Measurements from ENCODE around the gene PTCD1. TPM values are rescaled to one million over a fixed set of nuclear protein-coding genes. Genes with fewer than 3 reads are reported as not detected.
A peak's percentile ranks its signal among the peaks of the same experiment; 100 is the strongest.

Gene PTCD1
- total and polyA plus RNA-seq, 7 experiments from 2014 or later = 3.7 to 10.8 (median 4.3) TPM

DNA sequence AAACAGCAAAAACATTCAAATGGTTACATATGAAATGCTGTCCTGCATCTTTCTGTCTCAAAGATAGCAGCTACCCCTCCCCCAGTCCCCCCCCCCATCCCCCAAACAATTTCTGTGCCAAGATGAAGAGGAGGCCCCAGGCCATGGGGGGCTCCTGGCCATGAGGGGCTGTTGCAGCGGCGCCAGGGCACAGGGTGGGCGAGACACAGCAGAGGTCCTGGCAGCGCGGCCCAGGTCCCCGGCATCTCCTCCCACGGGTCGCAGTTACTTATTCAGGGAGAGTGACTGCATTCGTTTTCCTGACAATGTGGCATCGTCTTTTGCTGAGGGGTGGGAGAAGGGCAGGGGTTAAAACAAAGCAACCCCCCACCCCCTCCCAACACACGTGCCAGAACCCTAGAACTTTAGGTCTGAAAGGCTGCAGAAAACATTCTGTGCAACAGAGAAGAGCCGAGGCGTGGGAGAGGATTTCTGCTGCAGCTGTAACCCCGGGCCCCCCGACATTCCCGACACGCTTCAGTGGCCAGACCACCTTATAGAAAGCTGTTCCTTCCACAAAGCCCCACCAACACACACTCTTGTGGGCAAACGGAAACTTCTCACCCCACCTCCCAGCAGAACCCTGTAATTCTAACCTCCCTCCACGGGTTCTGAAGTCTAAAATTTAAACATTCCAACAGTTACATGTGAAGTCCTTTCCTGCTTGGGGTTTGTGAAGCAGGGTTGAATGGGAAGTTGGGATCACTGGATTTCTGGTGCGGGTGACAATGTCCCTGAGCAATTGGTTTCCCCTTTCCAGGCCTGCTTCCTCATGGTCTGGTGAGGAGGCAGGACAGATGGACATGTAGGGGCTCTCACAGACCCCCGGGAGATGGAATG, 41.9 kb downstream of the PTCD1 start:
- peaks cover 0 to 20% (median 13%) of the 10 kb centered on the region in 5 donors for H3K36me3 Mint-ChIP-seq
- ATAC-seq = no peak

DNA sequence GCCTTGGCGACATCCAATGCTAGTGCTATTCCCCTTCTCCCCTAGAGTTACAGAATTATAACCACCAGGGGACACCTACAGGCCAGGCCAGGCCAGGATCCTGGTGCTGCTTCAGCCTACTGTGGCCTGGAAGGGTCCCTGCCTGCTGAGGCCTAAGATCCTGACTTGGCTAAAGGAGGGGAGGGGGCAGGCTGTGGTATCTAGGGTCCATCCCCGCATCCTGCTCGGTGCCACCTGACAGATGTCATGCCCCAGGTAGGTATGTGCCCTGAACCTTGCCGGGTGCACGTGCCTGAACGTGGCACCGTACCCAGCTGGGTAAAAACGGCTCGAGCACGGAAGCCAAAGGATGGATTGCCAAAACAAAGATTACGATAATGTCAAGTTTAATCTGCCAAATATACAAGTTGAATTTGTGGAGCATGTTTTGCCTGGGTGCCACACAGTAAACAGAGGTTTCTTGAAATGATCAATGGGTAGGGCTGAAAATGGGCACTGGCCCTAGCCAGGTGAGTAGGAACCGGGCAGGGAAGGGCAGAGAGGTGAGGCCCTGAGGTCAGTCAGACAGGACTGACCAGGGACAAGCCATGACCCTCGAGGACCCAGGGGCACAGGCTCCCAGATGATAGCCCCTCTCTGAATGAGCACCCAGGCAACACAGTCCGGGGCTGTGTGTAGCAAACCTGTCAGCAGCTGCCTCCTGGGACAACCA, 42.8 kb downstream of the PTCD1 start:
- Mint-ChIP-seq H3K36me3 (peaks cover 0 to 19% (median 7%) of the 10 kb centered on the region in 5 donors), H3K4me3 (no peak overlapping the region), H3K4me1 (peaks cover 18 to 36% (median 23%) of the 10 kb centered on the region in 7 donors), H3K9me3 (peaks cover 0 to 2% (median 0%) of the 10 kb centered on the region in 11 donors), H3K27me3 (no peaks in the 10 kb centered on the region), H3K27ac (peak overlapping the region in 6 of 9 donors; percentile 24 to 82 (median 36))
- CTCF ChIA-PET = no interaction called here
- no peak for ATAC-seq
- no peak overlapping the region for H3K4me3 ChIP-seq (ENCODE audit: low read length)
- DNase-seq = no peak
- POLR2A ChIA-PET = interaction anchor here (1.1 kb wide), 1 partner anchor 13 kb away, joined by 3 read pairs; the partner anchor contains the start of genes BUD31 and PDAP1
- peaks cover 4 to 9% of the 10 kb centered on the region in 2 donors for H3K4me1 ChIP-seq (ENCODE audit: control insufficient read depth in 2 of 2, insufficient read depth in 2 of 2, low read length in 2 of 2)
- H3K9me3 ChIP-seq (ENCODE audit: control insufficient read depth in 2 of 3, low read length in 3 of 3) = no peaks in the 10 kb centered on the region
- peaks cover 15 to 91% (median 35%) of the 10 kb centered on the region in 3 experiments for H3K36me3 ChIP-seq (ENCODE audit: control insufficient read depth in 2 of 3, insufficient read depth in 3 of 3, low read length in 3 of 3)
- intact Hi-C loops (cut with micrococcal nuclease) = no loop called here
- peak overlapping the region; percentile 25 for H3K27ac ChIP-seq (ENCODE audit: low read depth, low read length)
- H3K27me3 ChIP-seq (ENCODE audit: control insufficient read depth in 2 of 2, insufficient read depth in 2 of 2, low read length in 2 of 2) = no peaks in the 10 kb centered on the region

More for the DNA sequence above, 41.9 kb downstream of the PTCD1 start:
- H3K9me3 Mint-ChIP-seq = peaks cover 0 to 2% (median 0%) of the 10 kb centered on the region in 11 donors
- no peak overlapping the region for H3K27ac ChIP-seq (ENCODE audit: low read depth, low read length)
- H3K4me1 ChIP-seq (ENCODE audit: control insufficient read depth in 2 of 2, insufficient read depth in 2 of 2, low read length in 2 of 2) = peaks cover 4 to 9% of the 10 kb centered on the region in 2 donors
- H3K4me1 Mint-ChIP-seq = peaks cover 22 to 36% (median 23%) of the 10 kb centered on the region in 7 donors
- H3K4me3 Mint-ChIP-seq = no peak overlapping the region
- ChIA-PET POLR2A (interaction anchor here (1.1 kb wide), 1 partner anchor 12 kb away, joined by 3 read pairs; the partner anchor contains the start of genes BUD31 and PDAP1), CTCF (no interaction called here)
- intact Hi-C loops (cut with micrococcal nuclease) = no loop called here
- no peaks in the 10 kb centered on the region for H3K27me3 Mint-ChIP-seq
- H3K9me3 ChIP-seq (ENCODE audit: control insufficient read depth in 2 of 3, low read length in 3 of 3) = no peaks in the 10 kb centered on the region
- H3K36me3 ChIP-seq (ENCODE audit: control insufficient read depth in 2 of 3, insufficient read depth in 3 of 3, low read length in 3 of 3) = peaks cover 7 to 89% (median 32%) of the 10 kb centered on the region in 3 experiments
- no peaks in the 10 kb centered on the region for H3K27me3 ChIP-seq (ENCODE audit: control insufficient read depth in 2 of 2, insufficient read depth in 2 of 2, low read length in 2 of 2)
- H3K27ac Mint-ChIP-seq = peak overlapping the region in 4 of 9 donors; percentile 13 to 76 (median 50)
- H3K4me3 ChIP-seq (ENCODE audit: low read length) = no peak overlapping the region
- no peak for DNase-seq

DNA sequence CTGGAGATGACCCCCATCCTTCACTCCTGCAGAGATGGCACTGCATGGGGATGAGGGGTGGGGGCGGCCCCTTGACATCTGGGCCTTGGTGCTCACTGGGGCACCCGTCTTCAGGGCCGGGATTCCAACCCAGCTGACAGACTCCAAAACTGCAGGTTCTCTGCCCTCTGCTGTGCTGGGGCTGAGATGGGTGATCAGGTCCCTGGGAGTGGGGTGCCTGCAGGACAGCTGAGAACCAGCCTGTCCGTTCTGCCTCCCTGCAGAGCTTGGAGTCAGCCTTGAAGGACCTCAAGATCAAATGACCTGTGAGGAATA, 44.5 kb downstream of the PTCD1 start:
- POLR2A ChIA-PET = interaction anchor here (0.7 to 4.9 kb wide), 7 partner anchors 9 to 72 kb away, joined by 4 to 55 read pairs (median 15); partner anchors contain the start of genes ARPC1B, BUD31, CPSF4 and PDAP1
- Mint-ChIP-seq H3K4me1 (peaks cover 17 to 36% (median 23%) of the 10 kb centered on the region in 7 donors), H3K4me3 (peak overlapping the region in 4 of 10 donors; percentile 82 to 91 (median 84)), H3K36me3 (peaks cover 0 to 22% (median 5%) of the 10 kb centered on the region in 5 donors), H3K27ac (peak overlapping the region in 7 of 9 donors; percentile 57 to 97 (median 89)), H3K9me3 (peaks cover 0 to 2% (median 0%) of the 10 kb centered on the region in 11 donors), H3K27me3 (no peaks in the 10 kb centered on the region)
- no peaks in the 10 kb centered on the region for H3K9me3 ChIP-seq (ENCODE audit: control insufficient read depth in 2 of 3, low read length in 3 of 3)
- no peak overlapping the region for H3K4me3 ChIP-seq (ENCODE audit: low read length)
- peak overlapping the region; percentile 85 for H3K27ac ChIP-seq (ENCODE audit: low read depth, low read length)
- intact Hi-C loops (cut with micrococcal nuclease) = no loop called here
- no peaks in the 10 kb centered on the region for H3K27me3 ChIP-seq (ENCODE audit: control insufficient read depth in 2 of 2, insufficient read depth in 2 of 2, low read length in 2 of 2)
- peaks cover 22 to 91% (median 41%) of the 10 kb centered on the region in 3 experiments for H3K36me3 ChIP-seq (ENCODE audit: control insufficient read depth in 2 of 3, insufficient read depth in 3 of 3, low read length in 3 of 3)
- ATAC-seq (no peak), DNase-seq (no peak)
- H3K4me1 ChIP-seq (ENCODE audit: control insufficient read depth in 2 of 2, insufficient read depth in 2 of 2, low read length in 2 of 2) = peaks cover 4 to 9% of the 10 kb centered on the region in 2 donors
- CTCF ChIA-PET = interaction anchor here (1.5 to 1.6 kb wide), 2 partner anchors 27 to 32 kb away, joined by 4 to 8 read pairs; no protein-coding TSS in a partner anchor

DNA sequence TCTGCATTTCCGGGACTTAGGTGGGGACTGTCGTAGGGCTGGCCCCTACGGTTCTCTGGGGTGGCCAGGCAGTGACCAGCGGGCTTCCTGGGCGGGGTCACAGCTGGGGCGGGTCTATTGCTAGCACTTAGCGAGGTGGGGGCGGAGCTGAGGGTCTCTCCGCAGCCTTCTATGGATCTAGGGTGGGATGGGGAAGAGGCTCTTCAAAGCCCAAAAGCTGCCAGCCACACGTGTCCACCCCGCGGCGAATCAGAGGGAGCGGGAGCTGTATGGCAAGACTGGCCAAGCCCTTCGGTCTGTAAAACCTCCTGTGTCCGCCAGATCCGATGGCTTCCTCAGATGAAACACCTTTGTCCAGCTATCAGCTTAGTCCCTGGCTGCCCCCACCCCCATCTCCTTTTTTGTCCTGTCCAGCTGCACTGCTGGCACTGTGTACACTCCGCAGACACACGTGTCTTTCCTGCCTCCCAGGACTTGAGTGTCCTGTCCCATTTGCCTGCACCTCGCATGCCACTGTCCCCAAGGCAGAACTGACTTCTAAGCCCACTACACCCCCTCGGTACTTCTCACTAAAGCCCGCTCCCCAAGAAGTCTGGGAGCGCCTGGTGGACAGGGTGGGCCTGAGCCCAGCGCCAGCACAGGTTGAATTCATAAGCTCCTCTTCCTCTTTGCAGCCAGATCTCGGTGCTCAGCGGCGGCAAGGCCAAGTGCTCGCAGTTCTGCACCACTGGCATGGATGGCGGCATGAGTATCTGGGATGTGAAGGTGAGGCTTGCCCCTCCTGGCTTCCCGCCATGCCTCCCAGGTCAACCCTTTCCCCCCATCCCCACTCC, 45.0 kb downstream of the PTCD1 start:
- Mint-ChIP-seq H3K4me1 (peaks cover 17 to 31% (median 19%) of the 10 kb centered on the region in 7 donors), H3K9me3 (peaks cover 0 to 2% (median 0%) of the 10 kb centered on the region in 11 donors), H3K27ac (peak overlapping the region; percentile 85 to 97 (median 95)), H3K27me3 (no peaks in the 10 kb centered on the region), H3K36me3 (peaks cover 0 to 22% (median 5%) of the 10 kb centered on the region in 5 donors), H3K4me3 (peak overlapping the region; percentile 74 to 91 (median 84))
- peaks cover 22 to 87% (median 41%) of the 10 kb centered on the region in 3 experiments for H3K36me3 ChIP-seq (ENCODE audit: control insufficient read depth in 2 of 3, insufficient read depth in 3 of 3, low read length in 3 of 3)
- ATAC-seq (no peak), DNase-seq (no peak)
- intact Hi-C loops (cut with micrococcal nuclease) = loop anchor here (1.0 to 2.0 kb wide), 4 partner anchors 12 to 19 kb away; partner anchors contain the start of genes ARPC1B (in 2 of the 2), BUD31 (in 2 of the 2) and PDAP1 (in 2 of the 2)
- peak overlapping the region; percentile 55 for H3K4me3 ChIP-seq (ENCODE audit: low read length)
- ChIA-PET POLR2A (interaction anchor here (0.5 to 4.9 kb wide), 12 partner anchors 10 to 105 kb away, joined by 3 to 55 read pairs (median 6); partner anchors contain the start of genes ARPC1A, ARPC1B, BUD31 and CPSF4), CTCF (interaction anchor here (1.5 to 1.6 kb wide), 3 partner anchors 15 to 31 kb away, joined by 3 to 8 read pairs (median 4); partner anchors contain the start of genes BUD31 and PDAP1)
- peaks cover 4 to 9% of the 10 kb centered on the region in 2 donors for H3K4me1 ChIP-seq (ENCODE audit: control insufficient read depth in 2 of 2, insufficient read depth in 2 of 2, low read length in 2 of 2)
- no peaks in the 10 kb centered on the region for H3K27me3 ChIP-seq (ENCODE audit: control insufficient read depth in 2 of 2, insufficient read depth in 2 of 2, low read length in 2 of 2)
- H3K9me3 ChIP-seq (ENCODE audit: control insufficient read depth in 2 of 3, low read length in 3 of 3) = no peaks in the 10 kb centered on the region
- H3K27ac ChIP-seq (ENCODE audit: low read depth, low read length) = peak overlapping the region; percentile 85

DNA sequence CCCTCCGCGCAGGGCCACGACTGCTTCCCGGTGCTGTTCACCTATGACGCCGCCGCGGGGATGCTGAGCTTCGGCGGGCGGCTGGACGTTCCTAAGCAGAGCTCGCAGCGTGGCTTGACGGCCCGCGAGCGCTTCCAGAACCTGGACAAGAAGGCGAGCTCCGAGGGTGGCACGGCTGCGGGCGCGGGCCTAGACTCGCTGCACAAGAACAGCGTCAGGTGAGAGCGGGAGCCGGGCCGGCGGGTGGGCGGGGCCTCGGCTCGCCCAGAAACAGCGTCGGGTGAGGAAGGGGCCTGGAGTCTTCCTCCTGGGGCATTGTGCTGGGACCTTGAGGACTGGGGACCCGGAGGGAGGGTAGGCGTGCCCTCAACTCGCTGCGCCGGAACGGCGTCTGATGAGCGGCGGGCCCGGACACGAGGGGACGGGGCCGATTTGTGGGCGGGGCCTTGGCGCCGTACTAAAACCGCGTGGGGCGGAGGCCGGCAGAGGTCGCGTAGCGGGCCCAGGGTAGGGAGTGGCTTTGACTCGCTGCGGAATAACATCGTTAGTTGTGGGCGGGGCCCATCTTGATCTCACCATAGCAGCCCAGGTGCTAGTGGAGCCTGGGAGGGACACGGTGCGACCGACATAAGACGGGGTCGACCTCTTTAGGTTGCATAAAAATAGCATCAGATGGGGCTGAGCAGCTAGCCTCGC, 45.8 kb downstream of the PTCD1 start:
- peak overlapping the region; percentile 74 to 91 (median 84) for H3K4me3 Mint-ChIP-seq
- no peaks in the 10 kb centered on the region for H3K27me3 ChIP-seq (ENCODE audit: control insufficient read depth in 2 of 2, insufficient read depth in 2 of 2, low read length in 2 of 2)
- CTCF ChIA-PET = interaction anchor here (1.5 to 1.6 kb wide), 2 partner anchors 16 to 30 kb away, joined by 3 to 8 read pairs; partner anchors contain the start of genes BUD31 and PDAP1
- peak overlapping the region; percentile 85 for H3K27ac ChIP-seq (ENCODE audit: low read depth, low read length)
- H3K36me3 ChIP-seq (ENCODE audit: control insufficient read depth in 2 of 3, insufficient read depth in 3 of 3, low read length in 3 of 3) = peaks cover 22 to 87% (median 48%) of the 10 kb centered on the region in 3 experiments
- peak overlapping the region; percentile 55 for H3K4me3 ChIP-seq (ENCODE audit: low read length)
- ATAC-seq = peak; percentile 98
- POLR2A ChIA-PET = interaction anchor here (0.5 to 4.9 kb wide), 12 partner anchors 10 to 106 kb away, joined by 3 to 55 read pairs (median 6); partner anchors contain the start of genes ARPC1A, ARPC1B, BUD31 and CPSF4
- DNase-seq = peak; percentile 72 to 87 (median 83)
- intact Hi-C loops (cut with micrococcal nuclease) = loop anchor here (1.0 to 2.0 kb wide), 4 partner anchors 12 to 19 kb away; partner anchors contain the start of genes ARPC1B (in 2 of the 2), BUD31 (in 2 of the 2) and PDAP1 (in 2 of the 2)
- H3K9me3 Mint-ChIP-seq = peaks cover 0 to 1% (median 0%) of the 10 kb centered on the region in 11 donors
- no peaks in the 10 kb centered on the region for H3K9me3 ChIP-seq (ENCODE audit: control insufficient read depth in 2 of 3, low read length in 3 of 3)
- peaks cover 10 to 28% (median 17%) of the 10 kb centered on the region in 7 donors for H3K4me1 Mint-ChIP-seq
- H3K27me3 Mint-ChIP-seq = no peaks in the 10 kb centered on the region
- H3K36me3 Mint-ChIP-seq = peaks cover 0 to 20% (median 2%) of the 10 kb centered on the region in 5 donors
- peak overlapping the region; percentile 85 to 97 (median 95) for H3K27ac Mint-ChIP-seq
- peaks cover 4 to 9% of the 10 kb centered on the region in 2 donors for H3K4me1 ChIP-seq (ENCODE audit: control insufficient read depth in 2 of 2, insufficient read depth in 2 of 2, low read length in 2 of 2)
